Measurements from ENCODE around the gene FAM163A. TPM values are rescaled to one million over a fixed set of nuclear protein-coding genes. Genes with fewer than 3 reads are reported as not detected.
A peak's percentile ranks its signal among the peaks of the same experiment; 100 is the strongest.

FAM163A gene
- total RNA-seq, 1 experiment from 2014 or later, result 0.46 TPM

DNA sequence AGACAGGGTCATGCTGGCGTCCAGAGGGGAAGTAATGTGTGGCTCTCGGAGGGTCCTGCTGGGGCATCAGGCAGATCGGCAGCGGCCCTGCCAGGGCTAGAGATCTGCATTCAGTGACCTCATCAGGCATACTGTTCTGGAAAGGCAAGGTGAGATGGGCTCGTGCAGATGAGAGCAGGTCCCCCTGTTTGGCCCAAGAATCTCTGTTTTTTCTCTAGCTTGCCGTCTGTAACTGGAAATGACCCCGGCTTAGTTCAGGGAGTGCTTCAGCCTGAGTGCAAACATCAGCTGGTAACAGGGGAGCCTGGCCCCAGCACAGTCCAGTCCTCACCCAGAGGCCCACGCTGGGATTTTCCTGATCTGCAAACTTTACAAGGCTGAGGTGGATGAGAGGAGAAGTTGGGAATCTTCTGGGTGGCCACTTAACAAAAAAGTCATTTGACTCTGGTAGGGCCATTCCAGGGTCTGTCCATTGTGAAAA, 2.1 kb downstream of the FAM163A start:
- DNase-seq, result peak; percentile 54
- Histone ChIP-seq H2BK120ac (ENCODE audit: low read depth, low read length, poor library complexity, severe bottlenecking) (no peak overlapping the region), H3K27ac (ENCODE audit: insufficient read length, low read depth, low read length) (no peak overlapping the region), H3K27me3 (ENCODE audit: insufficient read depth, low read length) (peaks cover 44% of the 10 kb centered on the region; the same call in 1 of the 2 replicates), H3K23me2 (ENCODE audit: insufficient read length, low read depth, low read length, poor library complexity, severe bottlenecking) (peaks cover 11% of the 10 kb centered on the region), H4K5ac (ENCODE audit: insufficient read length, low read depth, low read length) (no peak overlapping the region), H3K4ac (ENCODE audit: low read depth, low read length) (no peak overlapping the region), H2BK20ac (ENCODE audit: low read depth, low read length, poor library complexity, severe bottlenecking) (no peak overlapping the region), H3K79me1 (ENCODE audit: insufficient read depth, low read depth, low read length, poor library complexity, severe bottlenecking) (no peaks in the 10 kb centered on the region), H3K23ac (ENCODE audit: insufficient read length, low read depth, low read length) (no peak overlapping the region), H2AFZ (ENCODE audit: low read length) (no peak overlapping the region), H3K9ac (ENCODE audit: extremely low read depth, insufficient read length, low read length) (no peak overlapping the region), H3K14ac (ENCODE audit: insufficient read depth, low read length) (no peak overlapping the region), H3K4me1 (ENCODE audit: insufficient read depth, low read length) (no peaks in the 10 kb centered on the region), H2BK15ac (ENCODE audit: low read depth, low read length) (no peak overlapping the region), H2BK5ac (ENCODE audit: insufficient read length, low read length) (no peak overlapping the region), H3K18ac (ENCODE audit: insufficient read length, low read depth, low read length) (no peak overlapping the region), H4K8ac (replicated peaks; ENCODE audit: insufficient read length, low read depth, low read length) (no peak overlapping the region), H4K91ac (ENCODE audit: insufficient read length, low read depth, low read length) (no peak overlapping the region), H3K56ac (ENCODE audit: insufficient read length, low read depth, low read length) (no peak overlapping the region), H3K79me2 (ENCODE audit: insufficient read depth, low read length) (no peaks in the 10 kb centered on the region), H3K9me3 (ENCODE audit: control insufficient read depth, low read depth, low read length) (no peaks in the 10 kb centered on the region), H3K4me2 (ENCODE audit: insufficient read depth, insufficient read length, low read length) (no peak overlapping the region), H2BK12ac (ENCODE audit: insufficient read length, low read depth, low read length) (no peak overlapping the region), H2AK5ac (ENCODE audit: insufficient read length, low read length) (no peak overlapping the region), H3T11ph (ENCODE audit: low read length) (no peak overlapping the region), H4K20me1 (ENCODE audit: control insufficient read depth, insufficient read depth, insufficient read length) (no peaks in the 10 kb centered on the region)
- peak overlapping the region in 1 of 2 experiments; percentile 71; a peak in 3 of 5 replicates for H3K4me3 Mint-ChIP-seq
- no CpG with 5 or more reads among the region's 8 CpGs for WGBS (ENCODE audit: extremely low coverage, insufficient read length, low lambda C conversion rate)
- H3K4me1 Mint-ChIP-seq, result peaks cover 15 to 24% of the 10 kb centered on the region in 2 experiments
- TF ChIP-seq CTCF (conservative IDR thresholded peaks at IDR 0.05), result no peak
- H3K36me3 Mint-ChIP-seq (ENCODE audit: insufficient read depth in 1 of 3, low read depth in 3 of 3), result no peaks in the 10 kb centered on the region; a peak in 1 of 7 replicates
- H3K9me3 Mint-ChIP-seq, result peaks cover 0 to 3% of the 10 kb centered on the region in 2 experiments; a peak in 1 of 5 replicates
- H3K27ac Mint-ChIP-seq, result peak overlapping the region in 1 of 3 experiments; percentile 70; a peak in 1 of 7 replicates
- peaks cover 86% of the 10 kb centered on the region for H3K27me3 Mint-ChIP-seq (ENCODE audit: low read depth)

Data from H9 (cell line).